Testis (tissue), 3 donors: ENCODE results near the gene FAM200A. TPM values are rescaled to one million over a fixed set of nuclear protein-coding genes. Genes with fewer than 3 reads are reported as not detected.

Experiments
- DNase-seq: peaks from one replicate; pipeline ENCODE4 v3.0.0-alpha.2; 2019
- H3K27ac ChIP-seq, 2 donors: fragments of 200-600 bp; sonication (generic); one replicate each; pipeline ENCODE4 v1.5.1; 2019
- H3K27me3 ChIP-seq: fragments of 200-600 bp; sonication (generic); one replicate; pipeline ENCODE4 v1.5.1; 2019
- H3K36me3 ChIP-seq: fragments of 200-600 bp; sonication (generic); one replicate; pipeline ENCODE4 v1.5.1; 2017; ENCODE audit warnings: low read depth; ENCODE audit errors: missing control alignments
- H3K4me1 ChIP-seq: fragments of 200-600 bp; sonication (generic); one replicate; pipeline ENCODE4 v1.5.1; 2019
- H3K4me3 ChIP-seq, 2 donors: fragments of 200-600 bp; sonication (generic); one replicate each; pipeline ENCODE4 v1.5.1; 2017 to 2019
- H3K9me3 ChIP-seq: fragments of 200-600 bp; sonication (generic); one replicate; pipeline ENCODE4 v1.5.1; 2017
- POLR2A ChIP-seq: fragments of 450-650 bp; IDR thresholded peaks from one replicate; pipeline ENCODE4 v1.6.1; 2017; ENCODE audit warnings: antibody characterized with exemption, mild to moderate bottlenecking, moderate library complexity
- WGBS, 2 donors: methylation state at CpG; one replicate each; pipeline ENCODE4 v1.1.5; 2018; 5-methylcytosine and 5-hydroxymethylcytosine counted together
- intact Hi-C: fragments of 100-400 bp; cut with DNase I; formaldehyde crosslinking; loops from one replicate; pipeline ENCODE4 v1.15.1; 2023; ENCODE audit warnings: low total_unique reads
- polyA plus RNA-seq: library from polyadenylated mRNA; stranded (reverse); fragments of 350-450 nt; fragmentation: Illumina TruSeq; extraction: RNeasy Lipid Tissue Mini Kit (QIAGEN cat#74804); gene quantifications from one replicate; pipeline ENCODE4 v1.2.3, GENCODE V29; 2014; ENCODE audit warnings: low read depth, low replicate concordance; ENCODE audit not compliant: insufficient read depth
- total RNA-seq, 2 donors: library from RNA; depleted of rRNA; stranded (reverse); fragments of >200 nt; gene quantifications; one replicate each; pipeline ENCODE4 v1.2.3, GENCODE V29; 2016
- TF ChIP-seq, protein P1 (sequence below), 3 experiments: fragments of 450-650 bp in 2 of 3; fragments of 200-600 bp in 1 of 3; sonication (generic) in 1 of 3; IDR thresholded peaks; one replicate each; pipeline ENCODE4 v1.5.1; 2016 to 2019; ENCODE audit warnings: antibody characterized with exemption in 3 of 3, mild to moderate bottlenecking in 2 of 3, moderate library complexity in 1 of 3

FAM200A gene
- total and polyA plus RNA-seq, 3 donors from 2014 or later, result 9.2 to 11.5 (median 11.4) TPM

DNA sequence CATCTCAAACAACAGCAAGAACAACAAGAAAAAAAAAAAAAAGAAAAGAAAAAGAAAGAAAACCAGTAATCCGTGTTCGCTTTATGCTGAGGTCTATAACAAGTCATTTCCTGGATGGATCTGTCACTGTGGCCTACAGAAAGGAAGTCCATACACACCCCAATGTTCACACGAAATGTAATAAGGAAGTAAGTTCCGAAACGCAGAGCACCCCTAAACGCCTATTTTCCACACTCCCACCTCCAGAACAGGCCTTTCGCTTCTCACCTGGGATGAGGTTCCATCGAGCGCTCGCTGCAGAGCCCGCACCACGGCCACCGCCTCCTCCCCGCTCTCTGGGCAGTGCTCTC, 52.6 kb downstream of the FAM200A start:
- DNase-seq, result no peak
- TF ChIP-seq, protein P1, sequence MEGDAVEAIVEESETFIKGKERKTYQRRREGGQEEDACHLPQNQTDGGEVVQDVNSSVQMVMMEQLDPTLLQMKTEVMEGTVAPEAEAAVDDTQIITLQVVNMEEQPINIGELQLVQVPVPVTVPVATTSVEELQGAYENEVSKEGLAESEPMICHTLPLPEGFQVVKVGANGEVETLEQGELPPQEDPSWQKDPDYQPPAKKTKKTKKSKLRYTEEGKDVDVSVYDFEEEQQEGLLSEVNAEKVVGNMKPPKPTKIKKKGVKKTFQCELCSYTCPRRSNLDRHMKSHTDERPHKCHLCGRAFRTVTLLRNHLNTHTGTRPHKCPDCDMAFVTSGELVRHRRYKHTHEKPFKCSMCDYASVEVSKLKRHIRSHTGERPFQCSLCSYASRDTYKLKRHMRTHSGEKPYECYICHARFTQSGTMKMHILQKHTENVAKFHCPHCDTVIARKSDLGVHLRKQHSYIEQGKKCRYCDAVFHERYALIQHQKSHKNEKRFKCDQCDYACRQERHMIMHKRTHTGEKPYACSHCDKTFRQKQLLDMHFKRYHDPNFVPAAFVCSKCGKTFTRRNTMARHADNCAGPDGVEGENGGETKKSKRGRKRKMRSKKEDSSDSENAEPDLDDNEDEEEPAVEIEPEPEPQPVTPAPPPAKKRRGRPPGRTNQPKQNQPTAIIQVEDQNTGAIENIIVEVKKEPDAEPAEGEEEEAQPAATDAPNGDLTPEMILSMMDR (IDR thresholded peaks at IDR 0.05), result no peak
- TF ChIP-seq POLR2A, result no peak
- Histone ChIP-seq H3K9me3 (no peaks in the 10 kb centered on the region), H3K36me3 (no peaks in the 10 kb centered on the region), H3K27ac (peak overlapping the region; percentile 86 to 91), H3K4me3 (peak overlapping the region; percentile 83 to 96), H3K4me1 (peaks cover 11% of the 10 kb centered on the region), H3K27me3 (no peaks in the 10 kb centered on the region)
- WGBS, 2 donors, result 0 to 2% methylated on average over 14 of the region's 14 CpGs
- intact Hi-C loops, result no loop called here

GRCh38 chr7:99498546-99498944, 53.4 kb downstream of the FAM200A start:
- intact Hi-C loops, result no loop called here
- 41 to 55% methylated on average over 6 to 11 of the region's 11 CpGs for WGBS, 2 donors

GRCh38 chr7:99497766-99498545, 54.0 kb downstream of the FAM200A start:
- TF ChIP-seq, protein P1 (IDR thresholded peaks at IDR 0.05), result no peak
- TF ChIP-seq POLR2A, result no peak
- Histone ChIP-seq H3K27ac (no peak overlapping the region), H3K27me3 (no peaks in the 10 kb centered on the region), H3K9me3 (no peaks in the 10 kb centered on the region), H3K4me3 (peak overlapping the region in 1 of 2 donors; percentile 96), H3K4me1 (peaks cover 11% of the 10 kb centered on the region), H3K36me3 (peaks cover 4% of the 10 kb centered on the region)
- 70 to 71% methylated on average over 6 of the region's 6 CpGs for WGBS, 2 donors
- intact Hi-C loops, result no loop called here
- no peak for DNase-seq

More at GRCh38 chr7:99498546-99498944, 53.4 kb downstream of the FAM200A start:
- no peaks in the 10 kb centered on the region for H3K27me3 ChIP-seq
- H3K36me3 ChIP-seq, result peaks cover 1% of the 10 kb centered on the region
- no peak for DNase-seq
- H3K9me3 ChIP-seq, result no peaks in the 10 kb centered on the region
- no peak overlapping the region for H3K27ac ChIP-seq
- H3K4me1 ChIP-seq, result peaks cover 11% of the 10 kb centered on the region
- H3K4me3 ChIP-seq, result peak overlapping the region in 1 of 2 donors; percentile 96
- TF ChIP-seq POLR2A, result no peak
- TF ChIP-seq, protein P1 (IDR thresholded peaks at IDR 0.05), result no peak

Other genes with a start within 250 kb of the FAM200A start
- 100 to 1,000 TPM in 1 of 2 donors, 10 to 100 TPM in 1; 91.8 to 120 TPM for gene ARPC1A, start 226.2 kb downstream of the FAM200A start, total RNA-seq
- gene ARPC1A, start 226.2 kb downstream of the FAM200A start, polyA plus RNA-seq, result 117 TPM
- 10 to 100 TPM; 50.5 to 64.9 TPM for gene ARPC1B, start 177.4 kb downstream of the FAM200A start, total RNA-seq
- 64.6 TPM for gene ARPC1B, start 177.4 kb downstream of the FAM200A start, polyA plus RNA-seq
- gene PDAP1, start 143.5 kb downstream of the FAM200A start, total RNA-seq, result 10 to 100 TPM; 50.5 to 74.0 TPM
- gene PDAP1, start 143.5 kb downstream of the FAM200A start, polyA plus RNA-seq, result 126 TPM
- gene BUD31, start 143.1 kb downstream of the FAM200A start, total RNA-seq, result 100 to 1,000 TPM in 1 of 2 donors, 10 to 100 TPM in 1; 91.2 to 123 TPM
- gene BUD31, start 143.1 kb downstream of the FAM200A start, polyA plus RNA-seq, result 174 TPM
- 10 to 100 TPM; 13.6 to 14.4 TPM for gene PTCD1, start 113.3 kb downstream of the FAM200A start, total RNA-seq
- 6.1 TPM for gene PTCD1, start 113.3 kb downstream of the FAM200A start, polyA plus RNA-seq
- 100 to 1,000 TPM; 107 to 130 TPM for gene CPSF4, start 113.2 kb downstream of the FAM200A start, total RNA-seq
- 82.4 TPM for gene CPSF4, start 113.2 kb downstream of the FAM200A start, polyA plus RNA-seq
- gene ATP5MF, start 85.9 kb downstream of the FAM200A start, total RNA-seq, result 100 to 1,000 TPM; 582 to 769 TPM
- gene ATP5MF, start 85.9 kb downstream of the FAM200A start, polyA plus RNA-seq, result 594 TPM
- 10 to 100 TPM; 26.2 to 32.0 TPM for gene ZNF789, start 79.2 kb downstream of the FAM200A start, total RNA-seq
- 30.9 TPM for gene ZNF789, start 79.2 kb downstream of the FAM200A start, polyA plus RNA-seq
- gene ZNF394, start 51.8 kb downstream of the FAM200A start, total RNA-seq, result 10 to 100 TPM; 45.3 to 65.0 TPM
- gene ZNF394, start 51.8 kb downstream of the FAM200A start, polyA plus RNA-seq, result 24.6 TPM
- gene ZKSCAN5, start 47.5 kb downstream of the FAM200A start, total RNA-seq, result 10 to 100 TPM; 19.9 to 24.9 TPM
- 24.7 TPM for gene ZKSCAN5, start 47.5 kb downstream of the FAM200A start, polyA plus RNA-seq
- 100 to 1,000 TPM; 120 to 149 TPM for gene ZNF655, start 6.5 kb upstream of the FAM200A start, total RNA-seq
- gene ZNF655, start 6.5 kb upstream of the FAM200A start, polyA plus RNA-seq, result 45.9 TPM
- 10 to 100 TPM; 57.0 to 62.1 TPM for gene TMEM225B, start 46.2 kb upstream of the FAM200A start, total RNA-seq
- gene TMEM225B, start 46.2 kb upstream of the FAM200A start, polyA plus RNA-seq, result 406 TPM
- gene ZSCAN25, start 64.8 kb upstream of the FAM200A start, total RNA-seq, result 10 to 100 TPM; 31.0 to 36.0 TPM
- 14.1 TPM for gene ZSCAN25, start 64.8 kb upstream of the FAM200A start, polyA plus RNA-seq
- under 1 TPM; 0.12 to 0.63 TPM for gene CYP3A5, start 127.9 kb upstream of the FAM200A start, total RNA-seq
- gene CYP3A5, start 127.9 kb upstream of the FAM200A start, polyA plus RNA-seq, result 0.55 TPM
- gene CYP3A7, start 183.1 kb upstream of the FAM200A start, total RNA-seq, result not detected
- gene CYP3A7, start 183.1 kb upstream of the FAM200A start, polyA plus RNA-seq, result not detected
- gene CYP3A4, start 232.1 kb upstream of the FAM200A start, total RNA-seq, result 1 to 10 TPM; 1.3 to 1.8 TPM
- 0.34 TPM for gene CYP3A4, start 232.1 kb upstream of the FAM200A start, polyA plus RNA-seq